Activated T-cell treated with anti-CD3 and anti-CD28 coated beads, Interleukin-2, amount 50 U/mL, for 4 hours (primary cell): Measurements from ENCODE around the gene SPPL2C. TPM values are rescaled to one million over a fixed set of nuclear protein-coding genes. Genes with fewer than 3 reads are reported as not detected.

ENCODE experiments used
- ATAC-seq, 2 donors: fragments of 200-7000 bp; cut with Tn5 transposase; one replicate each; pipeline ENCODE4 v1.10.0; 2021
- DNase-seq: peaks from one replicate; pipeline ENCODE4 v3.0.0-alpha.2; 2020
- H3K27me3 Mint-ChIP-seq: one replicate; pipeline ENCODE4 v1.8.0; 2021; ENCODE audit warnings: low read depth, mixed read lengths
- H3K36me3 Mint-ChIP-seq: one replicate; pipeline ENCODE4 v1.8.0; 2022; ENCODE audit warnings: mixed read lengths; ENCODE audit not compliant: insufficient read depth
- H3K4me1 Mint-ChIP-seq: one replicate; pipeline ENCODE4 v1.8.0; 2021; ENCODE audit warnings: low read depth, mixed read lengths
- H3K4me3 Mint-ChIP-seq: one replicate; pipeline ENCODE4 v1.8.0; 2021; ENCODE audit warnings: mild to moderate bottlenecking, moderate library complexity, mixed read lengths
- H3K9me3 Mint-ChIP-seq: one replicate; pipeline ENCODE4 v1.8.0; 2021; ENCODE audit warnings: mixed read lengths
- total RNA-seq, 3 donors: library from RNA; stranded (reverse); gene quantifications; one replicate each; pipeline ENCODE4 v1.2.1, GENCODE V29; 2021

SPPL2C gene
- total RNA-seq, 3 donors from 2014 or later: not detected

DNA sequence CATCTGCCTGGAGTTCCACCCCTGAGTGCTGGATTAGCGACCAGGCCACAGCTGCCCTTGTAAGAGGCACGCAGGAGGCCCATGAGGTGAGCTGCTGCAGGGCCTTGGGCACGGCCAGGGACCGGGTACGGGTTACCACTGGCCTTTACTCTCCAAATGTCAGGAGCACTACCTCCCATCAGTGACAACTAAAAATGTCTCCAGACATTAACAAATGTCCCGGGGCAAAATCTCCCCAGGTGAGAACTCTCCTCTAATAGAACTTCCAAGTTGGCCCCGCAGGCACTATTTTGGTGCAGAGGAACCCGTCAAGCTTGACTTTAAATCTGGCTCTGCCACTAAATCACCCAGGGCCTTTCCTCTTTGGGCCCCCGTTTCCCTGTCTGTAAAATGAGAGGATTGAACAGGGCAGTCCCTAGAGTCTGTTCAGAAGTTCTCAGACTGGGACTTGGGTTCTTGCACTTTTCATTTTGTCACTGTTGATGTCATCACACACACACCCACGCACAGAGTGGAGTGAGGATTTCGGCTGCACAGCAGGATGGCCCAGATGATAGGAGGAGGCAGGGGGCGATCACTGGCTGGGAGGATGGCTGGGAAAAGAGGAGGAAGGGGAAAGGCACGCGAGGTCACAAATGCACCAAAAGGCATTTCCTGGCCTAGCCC is 25.1 kb downstream of the SPPL2C start:
- no peak for ATAC-seq
- peaks cover 10% of the 10 kb centered on the region for H3K27me3 Mint-ChIP-seq

DNA sequence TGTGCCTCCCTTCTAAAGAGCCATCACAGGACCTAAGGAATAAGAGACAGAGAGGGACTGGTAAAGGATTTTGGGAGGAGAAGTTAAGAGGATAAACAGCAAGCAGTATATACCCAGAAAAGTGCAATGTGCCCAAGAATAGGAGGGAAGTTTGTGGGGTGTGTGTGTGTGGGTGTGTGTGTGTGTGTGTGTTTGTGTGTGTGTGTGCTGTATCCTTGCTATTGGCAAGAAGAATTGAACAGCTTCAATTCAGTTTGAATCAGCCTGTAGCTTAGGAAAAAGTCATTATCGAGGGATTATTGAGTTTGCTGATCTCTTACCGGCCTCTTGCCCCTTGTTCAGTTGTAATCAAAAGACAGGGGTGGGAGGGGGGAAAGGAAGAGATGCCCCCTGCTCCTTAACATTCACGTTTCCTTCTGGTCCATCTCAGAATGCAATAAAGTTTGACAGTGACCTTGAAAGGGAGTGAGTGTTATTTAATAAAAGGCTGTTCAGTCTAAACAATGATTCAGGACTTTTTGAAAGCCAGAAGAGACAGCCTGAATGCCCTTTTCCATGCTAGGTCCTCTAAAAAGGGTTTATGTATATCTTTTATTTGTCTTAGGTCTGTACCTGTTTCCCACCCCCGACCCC is 25.8 kb downstream of the SPPL2C start:
- peaks cover 13% of the 10 kb centered on the region for H3K4me1 Mint-ChIP-seq

More for the DNA sequence above, 25.1 kb downstream of the SPPL2C start:
- Mint-ChIP-seq H3K4me1 (peaks cover 12% of the 10 kb centered on the region), H3K4me3 (no peak overlapping the region), H3K36me3 (no peaks in the 10 kb centered on the region), H3K9me3 (no peaks in the 10 kb centered on the region)
- DNase-seq: no peak

GRCh38 chr17:45871718-45872117 is 27.0 kb downstream of the SPPL2C start:
- Mint-ChIP-seq H3K27me3 (peaks cover 4% of the 10 kb centered on the region), H3K4me3 (no peak overlapping the region), H3K4me1 (peaks cover 13% of the 10 kb centered on the region), H3K9me3 (no peaks in the 10 kb centered on the region), H3K36me3 (no peaks in the 10 kb centered on the region)
- ATAC-seq (peak in 1 of 2 donors; percentile 21), DNase-seq (no peak)

More for the DNA sequence above, 25.8 kb downstream of the SPPL2C start:
- ATAC-seq (no peak), DNase-seq (no peak)
- H3K4me3 Mint-ChIP-seq: no peak overlapping the region
- H3K36me3 Mint-ChIP-seq: no peaks in the 10 kb centered on the region
- no peaks in the 10 kb centered on the region for H3K9me3 Mint-ChIP-seq
- peaks cover 6% of the 10 kb centered on the region for H3K27me3 Mint-ChIP-seq

DNA sequence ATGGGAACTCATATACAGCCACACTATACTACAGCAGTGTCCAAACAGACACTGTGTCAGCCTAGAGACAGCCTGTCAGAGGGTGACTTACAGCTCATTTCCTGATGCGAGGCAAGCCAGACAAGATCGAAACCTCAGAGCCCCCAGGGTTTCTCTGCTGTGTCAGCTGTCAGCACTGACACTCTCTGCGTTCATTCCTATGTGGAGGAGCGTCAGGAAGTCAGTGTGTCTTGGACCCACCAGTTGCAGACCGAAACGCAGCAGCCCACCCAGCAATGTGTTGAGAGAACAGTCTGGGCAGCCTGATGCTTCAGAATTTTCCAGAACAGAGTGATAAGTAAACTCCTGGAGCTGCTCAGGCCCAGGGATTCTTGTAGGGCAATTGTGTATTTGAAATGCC is 29.0 kb downstream of the SPPL2C start:
- H3K9me3 Mint-ChIP-seq: no peaks in the 10 kb centered on the region
- DNase-seq (no peak), ATAC-seq (peak; percentile 81 to 95)
- H3K27me3 Mint-ChIP-seq: peaks cover 2% of the 10 kb centered on the region
- peaks cover 13% of the 10 kb centered on the region for H3K4me1 Mint-ChIP-seq
- H3K36me3 Mint-ChIP-seq: no peaks in the 10 kb centered on the region
- peak overlapping the region; percentile 67 for H3K4me3 Mint-ChIP-seq

DNA sequence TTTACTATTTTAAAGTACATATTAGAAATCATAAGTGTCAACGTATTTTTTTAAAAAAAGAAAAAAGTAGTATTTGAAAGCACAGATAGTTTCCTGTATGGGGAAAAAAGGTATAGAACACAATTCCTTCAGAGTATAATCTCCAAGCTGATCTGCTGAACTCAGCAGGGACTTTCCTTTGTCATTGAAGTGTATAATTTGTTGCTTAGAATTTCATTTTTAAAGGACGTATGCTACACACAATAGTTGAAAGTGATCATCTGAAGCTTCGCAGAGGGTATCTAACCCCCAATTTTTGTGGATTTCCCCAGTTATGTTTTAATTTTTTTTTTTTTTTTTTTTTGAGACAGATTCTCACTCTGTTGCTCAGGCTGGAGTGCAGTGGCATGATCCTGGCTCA is 29.5 kb downstream of the SPPL2C start:
- Mint-ChIP-seq H3K27me3 (peaks cover 2% of the 10 kb centered on the region), H3K4me1 (peaks cover 13% of the 10 kb centered on the region), H3K9me3 (no peaks in the 10 kb centered on the region), H3K4me3 (no peak overlapping the region), H3K36me3 (no peaks in the 10 kb centered on the region)
- ATAC-seq (no peak), DNase-seq (no peak)

GRCh38 chr17:45876539-45876938 is 31.9 kb downstream of the SPPL2C start:
- no peak for ATAC-seq
- peaks cover 13% of the 10 kb centered on the region for H3K4me1 Mint-ChIP-seq
- H3K9me3 Mint-ChIP-seq: no peaks in the 10 kb centered on the region
- H3K36me3 Mint-ChIP-seq: no peaks in the 10 kb centered on the region
- H3K27me3 Mint-ChIP-seq: no peaks in the 10 kb centered on the region
- DNase-seq: no peak
- H3K4me3 Mint-ChIP-seq: no peak overlapping the region

GRCh38 chr17:45877467-45877866 is 32.8 kb downstream of the SPPL2C start:
- Mint-ChIP-seq H3K27me3 (no peaks in the 10 kb centered on the region), H3K36me3 (no peaks in the 10 kb centered on the region), H3K4me3 (no peak overlapping the region), H3K4me1 (peaks cover 13% of the 10 kb centered on the region), H3K9me3 (no peaks in the 10 kb centered on the region)
- ATAC-seq: no peak
- no peak for DNase-seq

GRCh38 chr17:45883063-45883462 is 38.4 kb downstream of the SPPL2C start:
- Mint-ChIP-seq H3K36me3 (no peaks in the 10 kb centered on the region), H3K4me3 (no peak overlapping the region), H3K4me1 (peaks cover 2% of the 10 kb centered on the region), H3K9me3 (peaks cover 7% of the 10 kb centered on the region), H3K27me3 (no peaks in the 10 kb centered on the region)
- ATAC-seq (no peak), DNase-seq (no peak)

DNA sequence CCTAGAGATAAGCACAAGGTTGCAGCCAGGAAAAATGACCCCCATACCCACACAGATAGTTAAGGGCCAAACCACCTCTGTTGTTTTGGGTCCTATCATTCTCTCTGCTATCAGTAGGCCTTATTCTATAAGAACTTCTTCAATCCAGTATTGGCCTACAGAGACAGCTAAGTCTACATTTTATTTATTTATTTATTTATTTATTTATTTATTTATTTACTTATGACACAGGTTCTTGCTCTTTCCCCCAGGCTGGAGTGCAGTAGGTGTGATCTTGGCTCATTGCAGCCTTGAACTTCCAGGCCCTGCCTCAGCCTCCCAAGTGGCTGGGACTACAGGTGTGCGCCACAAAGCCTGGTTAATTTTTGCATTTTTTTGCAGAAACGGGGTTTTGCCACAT is 42.2 kb downstream of the SPPL2C start:
- Mint-ChIP-seq H3K4me1 (peaks cover 5% of the 10 kb centered on the region), H3K9me3 (peaks cover 7% of the 10 kb centered on the region), H3K4me3 (no peak overlapping the region), H3K36me3 (no peaks in the 10 kb centered on the region), H3K27me3 (peaks cover 2% of the 10 kb centered on the region)
- ATAC-seq (no peak), DNase-seq (no peak)

DNA sequence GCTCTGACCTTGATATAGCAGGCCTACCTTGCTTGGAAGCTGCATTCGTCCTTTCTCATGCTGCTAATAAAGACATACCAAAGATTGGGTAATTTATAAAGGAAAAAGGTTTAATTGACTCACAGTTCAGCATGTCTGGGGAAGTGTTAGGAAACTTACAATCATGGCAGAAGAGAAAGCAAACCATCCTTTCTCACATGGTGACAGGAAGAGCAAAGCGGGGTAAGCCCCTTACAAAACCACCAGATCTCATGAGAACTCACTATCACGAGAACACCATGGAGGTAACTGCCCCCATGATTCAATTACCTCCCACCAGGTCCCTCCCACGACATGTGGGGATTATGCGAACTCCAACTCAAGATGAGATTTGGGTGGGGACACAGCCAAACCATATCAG is 43.7 kb downstream of the SPPL2C start:
- ATAC-seq: peak; percentile 60 to 69
- peaks cover 5% of the 10 kb centered on the region for H3K4me1 Mint-ChIP-seq
- no peak for DNase-seq
- no peaks in the 10 kb centered on the region for H3K36me3 Mint-ChIP-seq
- peaks cover 2% of the 10 kb centered on the region for H3K27me3 Mint-ChIP-seq
- H3K9me3 Mint-ChIP-seq: peaks cover 7% of the 10 kb centered on the region
- H3K4me3 Mint-ChIP-seq: no peak overlapping the region

GRCh38 chr17:45889579-45889978 is 44.9 kb downstream of the SPPL2C start:
- Mint-ChIP-seq H3K9me3 (peaks cover 5% of the 10 kb centered on the region), H3K4me1 (peaks cover 9% of the 10 kb centered on the region), H3K4me3 (no peak overlapping the region), H3K36me3 (no peaks in the 10 kb centered on the region), H3K27me3 (peaks cover 2% of the 10 kb centered on the region)
- ATAC-seq: no peak
- DNase-seq: no peak

GRCh38 chr17:45893725-45894021 is 49.0 kb downstream of the SPPL2C start:
- no peak for ATAC-seq
- Mint-ChIP-seq H3K27me3 (peaks cover 23% of the 10 kb centered on the region), H3K4me3 (peak overlapping the region; percentile 78), H3K9me3 (no peaks in the 10 kb centered on the region), H3K36me3 (no peaks in the 10 kb centered on the region), H3K4me1 (peaks cover 22% of the 10 kb centered on the region)
- no peak for DNase-seq

- DNase-seq (peak; percentile 76), ATAC-seq (peak; percentile 85)
- no peaks in the 10 kb centered on the region for H3K36me3 Mint-ChIP-seq
- H3K9me3 Mint-ChIP-seq: no peaks in the 10 kb centered on the region
- H3K27me3 Mint-ChIP-seq: peaks cover 28% of the 10 kb centered on the region
- H3K4me1 Mint-ChIP-seq: peaks cover 22% of the 10 kb centered on the region
- peak within 1 kb of the TSS; percentile 80 for H3K4me3 Mint-ChIP-seq
Observed at GRCh38 chr17:45894022-45894784, 49.5 kb downstream of the SPPL2C start, which contains the start of gene MAPT. TSS of gene MAPT (plus strand) at chr17:45894554. CDS start at chr17:45962338, 67,784 bp downstream.

DNA sequence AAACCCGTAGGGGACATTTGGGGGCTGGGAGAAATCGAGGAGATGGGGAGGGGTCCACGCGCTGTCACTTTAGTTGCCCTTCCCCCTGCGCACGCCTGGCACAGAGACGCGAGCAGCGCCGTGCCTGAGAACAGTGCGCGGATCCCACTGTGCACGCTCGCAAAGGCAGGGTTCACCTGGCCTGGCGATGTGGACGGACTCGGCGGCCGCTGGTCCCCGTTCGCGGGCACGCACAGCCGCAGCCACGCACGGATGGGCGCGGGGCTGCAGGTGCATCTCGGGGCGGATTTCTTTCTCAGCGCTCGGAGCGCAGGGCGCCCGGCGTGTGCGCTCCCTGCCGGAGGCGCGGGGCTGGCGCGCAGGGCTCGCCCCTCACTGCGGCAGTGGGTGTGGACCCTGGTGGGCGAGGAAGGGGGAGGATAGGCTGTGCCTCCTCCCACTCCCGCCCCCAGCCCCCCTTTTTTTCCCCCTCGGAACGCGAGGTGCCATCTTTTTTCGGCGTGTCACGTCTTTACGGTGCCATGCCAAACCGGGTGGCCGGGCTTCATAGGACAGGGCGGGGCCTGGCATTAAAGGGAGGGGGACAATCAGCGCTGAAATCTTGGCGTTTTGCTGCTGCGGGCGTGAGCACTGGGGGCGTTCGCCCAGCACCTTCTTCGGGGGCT is 50.8 kb downstream of the SPPL2C start:
- no peaks in the 10 kb centered on the region for H3K36me3 Mint-ChIP-seq
- no peaks in the 10 kb centered on the region for H3K9me3 Mint-ChIP-seq
- ATAC-seq (peak; percentile 16 to 33), DNase-seq (no peak)
- H3K4me1 Mint-ChIP-seq: peaks cover 22% of the 10 kb centered on the region
- peaks cover 41% of the 10 kb centered on the region for H3K27me3 Mint-ChIP-seq
- H3K4me3 Mint-ChIP-seq: peak overlapping the region; percentile 80
